ENCODE results near the gene SLC5A8. TPM values are rescaled to one million over a fixed set of nuclear protein-coding genes. Genes with fewer than 3 reads are reported as not detected.
"Not testable (repeated sequence)": the region's sequence is repeated elsewhere in the genome, so short reads cannot be mapped to it uniquely, and the experiment has no call there.

Gene SLC5A8
- polyA plus RNA-seq, 10 donors: 0.04 TPM; not detected in 8

- peak in 1 of 3 donors; percentile 2 for DNase-seq
Measured at GRCh38 chr12:101173197-101173749, 36.8 kb downstream of the SLC5A8 start.

- DNase-seq: no peak
Measured at GRCh38 chr12:101172316-101172715, 37.7 kb downstream of the SLC5A8 start.

GRCh38 chr12:101168001-101168400 is 42.0 kb downstream of the SLC5A8 start:
- no peak for DNase-seq

GRCh38 chr12:101166866-101167265 is 43.2 kb downstream of the SLC5A8 start:
- no peak for DNase-seq

GRCh38 chr12:101165319-101165718 is 44.7 kb downstream of the SLC5A8 start:
- DNase-seq: no peak

- not testable (repeated sequence) for DNase-seq
Measured at GRCh38 chr12:101145777-101146431, 64.1 kb downstream of the SLC5A8 start.

- DNase-seq: no peak
Measured at GRCh38 chr12:101127521-101128219, 82.4 kb downstream of the SLC5A8 start.

- DNase-seq: no peak
Measured at GRCh38 chr12:101117842-101118241, 92.2 kb downstream of the SLC5A8 start.

- DNase-seq: peak in 1 of 3 donors; percentile 0
Measured at GRCh38 chr12:101116911-101117310, 93.1 kb downstream of the SLC5A8 start.

- DNase-seq: no peak
Measured at GRCh38 chr12:101115326-101115725, 94.7 kb downstream of the SLC5A8 start.

- DNase-seq: no peak
Measured at GRCh38 chr12:101111441-101111840, 98.6 kb downstream of the SLC5A8 start.

GRCh38 chr12:101110866-101111265 is 99.2 kb downstream of the SLC5A8 start:
- no peak for DNase-seq

GRCh38 chr12:101108130-101108529 is 101.9 kb downstream of the SLC5A8 start:
- DNase-seq: no peak

GRCh38 chr12:101107032-101107763 is 102.8 kb downstream of the SLC5A8 start:
- DNase-seq: no peak

Other genes starting within 250 kb of the SLC5A8 start
- 10 to 100 TPM in 8 of 10 donors, 1 to 10 TPM in 2; 9.4 to 14.5 (median 12.6) TPM for gene UTP20, start 69.9 kb upstream of the SLC5A8 start, polyA plus RNA-seq (ENCODE audit: insufficient read length in 10 of 10)
- 10 to 100 TPM; 83.4 to 98.1 (median 87.6) TPM for gene ARL1, start 197.5 kb upstream of the SLC5A8 start, polyA plus RNA-seq (ENCODE audit: insufficient read length in 10 of 10)

Data from muscle of back (tissue), 11 donors.